Activated T-helper 1 cell treated with anti-CD3 and anti-CD28 coated beads, Interleukin-12 subunit alpha, Interleukin-12 subunit beta, Interleukin-2, Interleukin-4 antibody, amounts not matched to agents 30 ng/mL and 10 ng/mL and 1 ng/mL, durations not matched to agents 14 hours and 24 hours and 36 hours (primary cell): ENCODE measurements around the gene ADNP. TPM values are rescaled to one million over a fixed set of nuclear protein-coding genes. Genes with fewer than 3 reads are reported as not detected.
"Not testable (repeated sequence)": the region's sequence is repeated elsewhere in the genome, so short reads cannot be mapped to it uniquely, and the experiment has no call there.

Experiments
- DNase-seq: peaks from one replicate; pipeline ENCODE4 v3.0.0; 2021; ENCODE audit warnings: low spot score
- H3K27ac Mint-ChIP-seq: one replicate; pipeline ENCODE4 v1.8.0; 2021; ENCODE audit warnings: mild to moderate bottlenecking, mixed read lengths
- H3K27me3 Mint-ChIP-seq: one replicate; pipeline ENCODE4 v1.8.0; 2022; ENCODE audit warnings: mild to moderate bottlenecking, moderate library complexity, mixed read lengths; ENCODE audit not compliant: insufficient read depth
- H3K36me3 Mint-ChIP-seq: one replicate; pipeline ENCODE4 v1.8.0; 2021; ENCODE audit warnings: low read depth, mixed read lengths
- H3K4me1 Mint-ChIP-seq: one replicate; pipeline ENCODE4 v1.8.0; 2021; ENCODE audit warnings: low read depth, mixed read lengths
- H3K4me3 Mint-ChIP-seq: one replicate; pipeline ENCODE4 v1.8.0; 2021; ENCODE audit warnings: mild to moderate bottlenecking, moderate library complexity, mixed read lengths
- H3K9me3 Mint-ChIP-seq: one replicate; pipeline ENCODE4 v1.8.0; 2021; ENCODE audit warnings: mixed read lengths
- intact Hi-C: fragments of 100-400 bp; cut with micrococcal nuclease; formaldehyde crosslinking; loops from one replicate; pipeline ENCODE4 v1.15.1; 2024
- total RNA-seq: library from RNA; stranded (reverse); gene quantifications from 2 replicates; pipeline ENCODE4 v1.2.3, GENCODE V29; 2022

The ADNP gene
- total RNA-seq = 77.4 and 85.8 TPM in 2 replicates

DNA sequence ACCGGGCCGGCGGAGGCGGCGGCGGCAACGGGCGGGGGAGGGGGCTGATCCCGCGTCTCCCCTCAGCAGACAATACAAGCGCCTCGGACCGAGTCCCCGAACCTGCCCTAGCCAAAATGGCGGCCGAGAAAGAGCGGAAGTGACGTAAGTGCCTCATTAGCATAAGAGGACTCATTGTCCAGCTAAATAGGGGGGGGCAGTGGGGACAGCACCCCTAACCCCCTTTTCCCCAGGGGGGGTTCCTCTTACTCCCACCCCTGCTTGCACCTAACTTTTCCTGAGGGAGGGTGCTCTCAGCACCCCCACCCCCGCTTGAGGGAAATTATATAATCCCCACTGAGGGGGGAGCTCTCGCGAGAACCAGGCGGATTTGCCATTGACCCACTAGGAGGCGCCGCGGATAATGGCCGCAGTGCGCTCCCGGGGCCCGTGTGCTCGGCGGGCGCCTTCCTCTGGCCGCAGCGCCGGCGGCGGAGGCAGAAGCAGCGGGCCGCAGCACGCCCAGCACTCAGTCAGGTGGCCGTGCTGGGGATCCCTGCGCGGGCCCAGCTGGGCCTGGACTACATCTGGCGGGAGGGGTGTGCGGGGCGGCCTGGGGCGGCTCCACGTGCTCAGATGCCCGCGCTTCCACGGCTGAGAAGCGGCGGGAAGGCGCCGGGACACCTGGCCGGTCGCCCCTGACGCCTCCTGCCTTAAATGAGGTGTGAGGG, at the start of gene ADNP:
ADNP (minus strand) TSS at position 132 of the 710 bp plus-strand sequence. CDS start 27,441 bp downstream, outside the sequence.
- peak within 1 kb of the TSS; percentile 87 for H3K4me3 Mint-ChIP-seq
- no peaks in the 10 kb centered on the region for H3K9me3 Mint-ChIP-seq
- peak within 1 kb of the TSS; percentile 95 for H3K27ac Mint-ChIP-seq
- H3K4me1 Mint-ChIP-seq = peaks cover 51% of the 10 kb centered on the region
- peak; percentile 83 for DNase-seq
- H3K36me3 Mint-ChIP-seq = peaks cover 57% of the 10 kb centered on the region
- intact Hi-C loops = loop anchor here (1.0 to 10.0 kb wide), 4 partner anchors 27 to 1657 kb away; partner anchors contain the start of genes DPM1, MOCS3, PARD6B and ZNFX1
- H3K27me3 Mint-ChIP-seq = no peaks in the 10 kb centered on the region

- Mint-ChIP-seq H3K27ac (peak overlapping the region; percentile 93), H3K36me3 (no peaks in the 10 kb centered on the region), H3K4me3 (peak overlapping the region; percentile 37), H3K27me3 (peaks cover 11% of the 10 kb centered on the region), H3K4me1 (peaks cover 16% of the 10 kb centered on the region), H3K9me3 (no peaks in the 10 kb centered on the region)
- intact Hi-C loops = loop anchor here (1.0 to 10.0 kb wide), 8 partner anchors 49 to 825 kb away; partner anchors contain the start of genes ADNP, BCAS4 and SALL4
- no peak for DNase-seq
These were observed 48.9 kb upstream of the ADNP start for GRCh38 chr20:50980071-50980681.

DNA sequence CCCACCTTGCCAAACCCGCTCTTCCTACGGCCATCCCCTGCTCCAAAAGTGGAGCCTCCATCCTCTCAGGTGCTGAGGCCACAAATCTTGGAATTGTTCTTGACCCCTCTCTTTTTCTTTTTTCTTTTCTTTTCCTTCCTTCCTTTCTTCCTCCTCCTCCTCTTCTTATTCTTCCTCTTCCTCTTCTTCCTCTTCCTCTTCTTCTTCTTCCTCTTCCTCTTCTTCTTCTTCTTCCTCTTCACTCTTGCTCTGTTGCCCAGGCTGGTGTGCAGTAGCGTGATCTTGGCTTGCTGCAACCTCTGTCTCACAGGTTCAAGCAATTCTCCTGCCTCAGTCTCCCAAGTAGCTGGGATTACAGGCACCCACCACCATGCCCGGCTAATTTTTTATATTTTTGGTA, 47.3 kb upstream of the ADNP start:
- H3K4me3 Mint-ChIP-seq, DNase-seq, H3K27ac Mint-ChIP-seq, H3K36me3 Mint-ChIP-seq, H3K9me3 Mint-ChIP-seq, intact Hi-C loops: not testable (repeated sequence)
- Mint-ChIP-seq H3K27me3 (peaks cover 12% of the 10 kb centered on the region), H3K4me1 (peaks cover 16% of the 10 kb centered on the region)

DNA sequence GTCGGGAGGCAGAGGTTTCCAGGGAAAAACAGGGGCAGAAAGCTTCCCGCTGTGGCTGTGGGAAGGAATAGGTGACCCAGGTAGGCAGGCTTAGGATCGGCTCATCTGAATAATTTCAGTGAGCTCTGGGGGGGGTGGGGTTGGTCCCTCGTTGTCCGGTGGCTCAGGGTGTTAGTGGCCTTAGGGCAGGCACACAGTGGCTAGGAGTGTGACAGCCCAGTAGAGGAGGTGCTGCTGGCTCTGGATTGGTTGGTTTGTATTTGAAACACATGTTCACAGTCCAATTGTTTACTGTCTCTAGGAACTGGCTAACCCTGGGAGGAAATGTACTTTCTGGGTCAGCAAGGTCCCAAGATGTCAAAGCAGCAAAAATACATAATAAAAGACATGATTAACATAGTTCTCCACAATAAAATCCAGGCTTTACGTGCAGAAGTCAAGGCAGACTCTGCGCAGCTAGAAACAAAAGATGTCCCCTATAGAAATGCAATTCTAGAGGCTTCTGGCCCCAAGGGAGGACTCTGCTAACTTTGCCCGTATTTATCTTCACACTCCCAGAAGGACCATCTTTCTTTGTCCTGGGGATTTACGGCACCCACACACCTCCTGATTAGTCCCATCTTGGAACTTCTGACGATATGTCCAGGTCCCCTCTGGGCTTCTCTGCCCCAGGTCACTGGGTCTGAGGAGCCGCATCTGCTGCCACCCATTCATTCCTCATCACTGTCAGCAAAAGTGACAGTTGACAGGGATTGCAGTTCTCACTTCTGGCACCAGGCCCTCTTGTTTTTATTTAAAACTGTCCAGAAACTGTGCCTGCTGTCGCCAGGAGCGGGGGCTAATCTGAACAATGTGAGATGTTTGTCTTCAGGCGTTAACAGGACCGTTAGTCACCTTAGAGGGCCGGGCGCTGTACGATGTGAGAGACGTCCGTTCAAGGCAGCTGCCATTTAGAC, 46.1 kb upstream of the ADNP start:
- peaks cover 16% of the 10 kb centered on the region for H3K4me1 Mint-ChIP-seq

DNA sequence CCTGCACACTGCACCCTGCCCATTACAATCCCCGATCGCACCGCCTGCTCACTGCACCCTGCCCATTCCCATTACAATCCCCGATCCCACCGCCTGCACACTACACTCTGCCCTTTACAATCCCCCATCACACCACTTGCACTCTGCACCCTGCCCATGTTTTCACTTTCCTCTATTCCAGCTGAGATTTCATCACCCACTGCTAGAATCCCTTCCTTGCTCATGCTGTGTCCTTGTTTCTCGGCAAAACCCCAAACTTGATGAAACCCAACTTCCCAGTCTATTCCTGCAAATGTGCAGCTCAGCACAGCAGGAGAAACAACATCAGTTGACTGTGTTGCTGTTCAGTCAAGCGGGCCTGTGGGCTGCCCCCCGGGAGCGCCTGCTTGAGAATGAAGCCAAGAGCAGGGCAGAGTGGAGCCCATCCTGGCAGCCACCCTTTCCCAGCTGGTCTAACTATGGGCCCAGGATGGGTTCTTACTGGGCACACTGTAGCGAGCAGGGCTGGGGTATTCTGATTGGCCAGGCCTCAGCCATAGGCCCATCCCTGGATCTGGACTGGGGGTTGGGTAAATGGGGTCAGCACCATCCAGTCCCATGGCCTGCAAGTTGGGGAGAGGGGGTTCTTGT, 44.6 kb upstream of the ADNP start:
- no peak for DNase-seq
- Mint-ChIP-seq H3K4me3 (no peak overlapping the region), H3K36me3 (no peaks in the 10 kb centered on the region), H3K27me3 (peaks cover 8% of the 10 kb centered on the region), H3K9me3 (no peaks in the 10 kb centered on the region), H3K27ac (no peak overlapping the region), H3K4me1 (peaks cover 12% of the 10 kb centered on the region)
- intact Hi-C loops = no loop called here

More for the DNA sequence above, 46.1 kb upstream of the ADNP start:
- no peak overlapping the region for H3K27ac Mint-ChIP-seq
- no peaks in the 10 kb centered on the region for H3K9me3 Mint-ChIP-seq
- H3K27me3 Mint-ChIP-seq = peaks cover 8% of the 10 kb centered on the region
- no peaks in the 10 kb centered on the region for H3K36me3 Mint-ChIP-seq
- no peak overlapping the region for H3K4me3 Mint-ChIP-seq
- no peak for DNase-seq
- intact Hi-C loops = no loop called here

GRCh38 chr20:50969912-50970311, 38.7 kb upstream of the ADNP start:
- no peaks in the 10 kb centered on the region for H3K9me3 Mint-ChIP-seq
- H3K4me3 Mint-ChIP-seq = no peak overlapping the region
- intact Hi-C loops = no loop called here
- H3K4me1 Mint-ChIP-seq = no peaks in the 10 kb centered on the region
- H3K27ac Mint-ChIP-seq = no peak overlapping the region
- H3K36me3 Mint-ChIP-seq = no peaks in the 10 kb centered on the region
- DNase-seq = no peak
- peaks cover 8% of the 10 kb centered on the region for H3K27me3 Mint-ChIP-seq

DNA sequence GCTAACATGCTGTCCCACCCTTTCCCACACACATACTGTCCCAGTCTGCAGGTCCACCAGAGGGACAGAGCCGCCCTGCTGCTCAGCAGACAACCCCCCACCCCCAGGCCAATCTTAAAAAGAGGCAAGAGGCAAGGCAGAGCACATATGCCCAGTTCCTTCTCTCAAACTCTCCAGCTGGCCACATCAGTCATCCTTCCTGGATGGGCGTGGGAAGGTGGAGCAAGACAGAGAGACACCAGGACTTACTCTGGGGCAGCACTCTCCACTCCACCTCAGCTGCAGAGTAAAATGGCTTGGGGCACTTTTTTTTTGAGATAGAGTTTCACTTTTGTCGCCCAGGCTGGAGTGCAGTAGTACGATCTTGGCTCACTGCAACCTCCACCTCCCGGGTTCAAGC, 38.2 kb upstream of the ADNP start:
- intact Hi-C loops = no loop called here
- Mint-ChIP-seq H3K27ac (no peak overlapping the region), H3K4me3 (no peak overlapping the region), H3K36me3 (no peaks in the 10 kb centered on the region), H3K4me1 (no peaks in the 10 kb centered on the region), H3K9me3 (no peaks in the 10 kb centered on the region), H3K27me3 (peaks cover 7% of the 10 kb centered on the region)
- no peak for DNase-seq

DNA sequence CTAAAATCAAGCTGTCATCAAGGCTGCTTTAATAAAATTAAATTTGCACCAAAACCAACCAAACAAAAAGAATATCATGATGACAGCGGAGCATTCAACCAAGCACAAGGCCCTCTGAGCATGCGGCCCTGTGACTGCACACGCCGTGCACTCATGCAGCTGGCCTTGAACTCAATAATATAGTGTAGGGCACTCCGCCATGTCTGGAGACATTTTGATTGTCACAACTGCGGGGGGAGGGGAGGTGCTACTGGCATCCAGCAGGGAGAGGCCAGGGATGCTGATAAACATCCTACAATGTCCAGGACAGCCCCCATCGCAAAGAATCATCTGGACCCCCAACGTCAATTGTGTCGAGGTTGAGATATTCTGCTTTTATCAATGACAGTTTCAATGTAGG, 37.1 kb upstream of the ADNP start:
- Mint-ChIP-seq H3K4me1 (no peaks in the 10 kb centered on the region), H3K27ac (no peak overlapping the region), H3K36me3 (no peaks in the 10 kb centered on the region), H3K9me3 (no peaks in the 10 kb centered on the region), H3K27me3 (peaks cover 7% of the 10 kb centered on the region), H3K4me3 (no peak overlapping the region)
- DNase-seq = no peak
- intact Hi-C loops = no loop called here

GRCh38 chr20:50967586-50967985, 36.3 kb upstream of the ADNP start:
- no peak overlapping the region for H3K4me3 Mint-ChIP-seq
- H3K4me1 Mint-ChIP-seq = no peaks in the 10 kb centered on the region
- H3K27ac Mint-ChIP-seq = no peak overlapping the region
- no peak for DNase-seq
- no peaks in the 10 kb centered on the region for H3K36me3 Mint-ChIP-seq
- H3K9me3 Mint-ChIP-seq = no peaks in the 10 kb centered on the region
- intact Hi-C loops = no loop called here
- peaks cover 7% of the 10 kb centered on the region for H3K27me3 Mint-ChIP-seq

DNA sequence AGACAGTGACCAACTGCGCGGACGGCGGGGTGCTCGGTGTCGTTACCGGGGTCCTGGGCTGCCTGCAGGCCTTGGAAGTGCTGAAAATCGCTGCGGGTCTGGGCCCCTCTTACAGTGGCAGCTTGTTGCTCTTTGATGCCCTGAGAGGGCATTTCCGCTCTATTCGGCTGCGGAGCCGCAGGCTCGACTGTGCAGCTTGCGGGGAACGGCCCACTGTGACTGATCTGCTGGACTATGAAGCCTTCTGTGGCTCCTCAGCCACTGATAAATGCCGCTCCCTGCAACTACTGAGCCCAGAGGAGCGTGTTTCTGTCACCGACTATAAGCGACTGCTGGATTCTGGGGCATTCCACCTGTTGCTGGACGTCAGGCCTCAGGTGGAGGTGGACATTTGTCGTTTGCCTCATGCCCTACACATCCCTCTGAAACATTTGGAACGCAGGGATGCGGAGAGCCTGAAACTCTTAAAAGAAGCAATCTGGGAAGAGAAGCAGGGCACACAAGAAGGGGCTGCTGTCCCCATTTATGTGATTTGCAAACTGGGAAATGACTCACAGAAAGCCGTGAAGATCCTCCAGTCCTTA, 28.4 kb upstream of the ADNP start:
- no peak for DNase-seq
- H3K4me1 Mint-ChIP-seq = peaks cover 44% of the 10 kb centered on the region
- H3K27ac Mint-ChIP-seq = peak overlapping the region; percentile 92
- no peaks in the 10 kb centered on the region for H3K27me3 Mint-ChIP-seq
- H3K9me3 Mint-ChIP-seq = no peaks in the 10 kb centered on the region
- peak overlapping the region; percentile 99 for H3K4me3 Mint-ChIP-seq
- peaks cover 17% of the 10 kb centered on the region for H3K36me3 Mint-ChIP-seq
- intact Hi-C loops = loop anchor here (2.0 kb wide), 1 partner anchor 1913 kb away; the partner anchor contains the start of gene CSE1L

DNA sequence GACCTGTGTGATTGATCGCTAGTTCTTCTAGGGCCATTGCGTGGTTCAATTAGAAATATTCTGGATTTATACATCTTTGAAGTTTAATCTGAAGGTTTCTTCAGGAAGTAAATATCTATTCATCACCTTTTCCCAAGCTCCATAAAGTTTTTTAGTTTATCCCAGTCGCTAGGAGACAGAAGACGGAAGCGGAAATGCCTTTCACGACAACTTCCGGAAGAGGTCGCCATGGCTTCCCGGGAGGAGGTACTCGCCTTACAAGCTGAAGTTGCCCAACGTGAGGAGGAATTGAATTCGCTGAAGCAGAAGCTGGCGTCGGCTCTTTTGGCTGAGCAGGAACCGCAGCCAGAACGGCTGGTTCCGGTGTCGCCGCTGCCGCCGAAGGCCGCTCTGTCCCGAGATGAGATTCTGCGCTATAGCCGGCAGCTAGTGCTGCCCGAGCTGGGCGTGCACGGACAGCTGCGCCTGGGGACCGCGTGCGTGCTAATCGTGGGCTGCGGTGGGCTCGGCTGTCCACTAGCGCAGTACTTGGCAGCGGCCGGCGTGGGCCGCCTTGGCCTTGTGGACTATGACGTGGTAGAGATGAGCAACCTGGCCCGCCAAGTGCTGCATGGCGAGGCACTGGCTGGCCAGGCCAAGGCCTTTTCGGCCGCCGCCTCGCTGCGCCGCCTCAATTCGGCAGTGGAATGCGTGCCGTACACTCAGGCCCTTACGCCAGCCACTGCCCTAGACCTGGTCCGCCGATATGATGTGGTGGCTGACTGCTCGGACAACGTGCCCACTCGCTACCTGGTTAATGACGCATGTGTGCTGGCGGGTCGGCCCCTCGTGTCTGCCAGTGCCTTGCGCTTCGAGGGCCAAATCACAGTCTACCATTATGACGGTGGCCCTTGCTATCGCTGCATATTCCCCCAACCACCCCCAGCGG, 27.6 kb upstream of the ADNP start, which contains the start of gene MOCS3:
MOCS3 (plus strand) TSS at position 204 of the 928 bp plus-strand sequence; CDS start at position 229, 25 bp downstream.
- H3K27me3 Mint-ChIP-seq = no peaks in the 10 kb centered on the region

More for the DNA sequence above, 27.6 kb upstream of the ADNP start, which contains the start of gene MOCS3:
- intact Hi-C loops = loop anchor here (1.0 to 2.0 kb wide), 5 partner anchors 28 to 1912 kb away; partner anchors contain the start of genes ADNP, BCAS4 and CSE1L
- peaks cover 17% of the 10 kb centered on the region for H3K36me3 Mint-ChIP-seq
- peak; percentile 80 for DNase-seq
- H3K4me3 Mint-ChIP-seq = peak within 1 kb of the TSS; percentile 99
- H3K27ac Mint-ChIP-seq = peak within 1 kb of the TSS; percentile 92
- H3K4me1 Mint-ChIP-seq = peaks cover 50% of the 10 kb centered on the region
- H3K9me3 Mint-ChIP-seq = no peaks in the 10 kb centered on the region
